Upper lobe of right lung (tissue), 1 donor: Measurements from ENCODE around the gene BMPR1A. TPM values are rescaled to one million over a fixed set of nuclear protein-coding genes. Genes with fewer than 3 reads are reported as not detected.

Experiments used
- ATAC-seq: fragments of 200-7000 bp; cut with Tn5 transposase; one replicate; pipeline ENCODE4 v1.9.1; 2020; ENCODE audit warnings: mild to moderate bottlenecking, moderate library complexity
- DNase-seq: peaks from one replicate; pipeline ENCODE4 v3.0.0-alpha.2; 2020
- H3K27ac ChIP-seq: fragments of 200-600 bp; one replicate; pipeline ENCODE4 v1.8.0; 2022
- H3K27me3 ChIP-seq: fragments of 200-600 bp; one replicate; pipeline ENCODE4 v1.8.0; 2022; ENCODE audit warnings: mild to moderate bottlenecking
- H3K36me3 ChIP-seq: fragments of 200-600 bp; one replicate; pipeline ENCODE4 v1.8.0; 2022
- H3K4me1 ChIP-seq: fragments of 200-600 bp; one replicate; pipeline ENCODE4 v1.8.0; 2022
- H3K4me3 ChIP-seq: fragments of 200-600 bp; one replicate; pipeline ENCODE4 v1.8.0; 2022; ENCODE audit warnings: mild to moderate bottlenecking
- H3K9me3 ChIP-seq: fragments of 200-600 bp; one replicate; pipeline ENCODE4 v1.8.0; 2022
- intact Hi-C: fragments of 100-400 bp; cut with DNase I; formaldehyde crosslinking; loops from one replicate; pipeline ENCODE4 v1.11.0; 2022
- total RNA-seq: library from RNA; stranded (reverse); fragmentation: NEBNext Ultra II Directional; extraction: Animal tissue kit (Norgen Biotek cat#: 25700); gene quantifications from one replicate; pipeline ENCODE4 v1.2.1, GENCODE V29; 2021
- TF ChIP-seq, protein P1 (sequence below): fragments of 200-600 bp; IDR thresholded peaks from one replicate; pipeline ENCODE4 v1.8.0; 2022; ENCODE audit warnings: antibody characterized with exemption
- donor health status: DM: no; HTN: yes; CAD: no; lungs with severe emphysema.

Gene BMPR1A
- total RNA-seq, 1 donor from 2014 or later, result 41.2 TPM

DNA sequence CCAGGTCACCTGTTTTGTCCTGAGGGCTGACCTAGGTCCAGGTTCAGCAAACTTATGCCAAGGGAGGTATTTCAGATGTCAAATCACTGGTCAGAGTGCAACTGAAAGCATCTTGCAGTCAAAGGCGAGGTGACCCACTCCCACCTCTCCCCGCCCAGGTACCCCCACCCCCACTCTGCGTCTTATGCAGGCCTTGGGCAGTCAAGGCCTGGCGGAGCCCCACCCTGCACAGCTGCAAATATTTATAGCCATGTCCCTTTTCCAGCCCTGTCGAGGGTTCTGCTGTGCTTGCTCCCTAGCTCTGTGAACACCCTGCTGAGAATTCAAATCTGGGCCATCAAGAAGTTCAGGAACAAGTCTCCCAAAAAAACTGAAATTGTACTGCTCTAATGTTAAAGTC is 40.6 kb upstream of the BMPR1A start:
- ATAC-seq (no peak), DNase-seq (no peak)
- H3K9me3 ChIP-seq, result no peaks in the 10 kb centered on the region
- TF ChIP-seq, protein P1, sequence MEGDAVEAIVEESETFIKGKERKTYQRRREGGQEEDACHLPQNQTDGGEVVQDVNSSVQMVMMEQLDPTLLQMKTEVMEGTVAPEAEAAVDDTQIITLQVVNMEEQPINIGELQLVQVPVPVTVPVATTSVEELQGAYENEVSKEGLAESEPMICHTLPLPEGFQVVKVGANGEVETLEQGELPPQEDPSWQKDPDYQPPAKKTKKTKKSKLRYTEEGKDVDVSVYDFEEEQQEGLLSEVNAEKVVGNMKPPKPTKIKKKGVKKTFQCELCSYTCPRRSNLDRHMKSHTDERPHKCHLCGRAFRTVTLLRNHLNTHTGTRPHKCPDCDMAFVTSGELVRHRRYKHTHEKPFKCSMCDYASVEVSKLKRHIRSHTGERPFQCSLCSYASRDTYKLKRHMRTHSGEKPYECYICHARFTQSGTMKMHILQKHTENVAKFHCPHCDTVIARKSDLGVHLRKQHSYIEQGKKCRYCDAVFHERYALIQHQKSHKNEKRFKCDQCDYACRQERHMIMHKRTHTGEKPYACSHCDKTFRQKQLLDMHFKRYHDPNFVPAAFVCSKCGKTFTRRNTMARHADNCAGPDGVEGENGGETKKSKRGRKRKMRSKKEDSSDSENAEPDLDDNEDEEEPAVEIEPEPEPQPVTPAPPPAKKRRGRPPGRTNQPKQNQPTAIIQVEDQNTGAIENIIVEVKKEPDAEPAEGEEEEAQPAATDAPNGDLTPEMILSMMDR, result no peak
- no peaks in the 10 kb centered on the region for H3K36me3 ChIP-seq
- no peak overlapping the region for H3K27ac ChIP-seq
- intact Hi-C loops, result no loop called here
- H3K4me1 ChIP-seq, result peaks cover 8% of the 10 kb centered on the region
- no peaks in the 10 kb centered on the region for H3K27me3 ChIP-seq
- no peak overlapping the region for H3K4me3 ChIP-seq

DNA sequence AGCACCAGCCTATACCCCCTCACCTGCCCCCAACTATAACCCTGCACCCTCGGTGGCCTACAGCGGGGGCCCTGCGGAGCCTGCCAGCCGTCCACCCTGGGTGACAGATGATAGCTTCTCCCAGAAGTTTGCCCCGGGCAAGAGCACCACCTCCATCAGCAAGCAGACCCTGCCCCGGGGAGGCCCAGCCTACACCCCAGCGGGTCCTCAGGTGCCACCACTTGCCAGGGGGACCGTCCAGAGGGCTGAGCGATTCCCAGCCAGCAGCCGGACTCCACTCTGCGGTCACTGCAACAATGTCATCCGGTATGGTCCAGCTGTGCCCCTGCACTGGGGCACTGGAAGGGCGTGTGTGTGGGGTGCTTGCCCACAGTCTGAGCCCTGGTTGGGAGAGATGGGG is 40.0 kb upstream of the BMPR1A start:
- intact Hi-C loops, result no loop called here

DNA sequence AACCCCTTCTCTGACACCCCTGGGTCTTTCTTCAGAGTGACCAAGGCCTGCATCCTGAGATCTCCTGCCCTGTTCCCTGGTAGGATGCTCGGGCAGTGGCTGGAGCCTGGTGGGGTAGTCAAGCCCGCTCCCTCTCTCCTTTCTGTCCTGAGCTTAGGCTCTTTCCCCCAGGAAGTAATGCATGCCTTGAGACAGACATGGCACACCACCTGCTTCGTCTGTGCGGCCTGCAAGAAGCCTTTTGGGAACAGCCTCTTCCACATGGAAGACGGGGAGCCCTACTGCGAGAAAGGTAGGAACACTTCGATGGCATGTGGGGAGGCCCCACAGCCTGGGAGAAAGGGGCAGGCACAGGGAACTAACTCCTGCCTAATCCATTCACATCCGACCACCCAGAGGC is 37.9 kb upstream of the BMPR1A start:
- Histone ChIP-seq H3K36me3 (no peaks in the 10 kb centered on the region), H3K9me3 (no peaks in the 10 kb centered on the region), H3K27ac (no peak overlapping the region), H3K4me1 (no peaks in the 10 kb centered on the region), H3K4me3 (no peak overlapping the region), H3K27me3 (no peaks in the 10 kb centered on the region)
- TF ChIP-seq, protein P1, result no peak
- intact Hi-C loops, result no loop called here
- no peak for ATAC-seq
- DNase-seq, result no peak

More for the DNA sequence above, 40.0 kb upstream of the BMPR1A start:
- TF ChIP-seq, protein P1, result no peak
- DNase-seq (no peak), ATAC-seq (no peak)
- H3K4me3 ChIP-seq, result no peak overlapping the region
- H3K9me3 ChIP-seq, result no peaks in the 10 kb centered on the region
- H3K27me3 ChIP-seq, result no peaks in the 10 kb centered on the region
- H3K27ac ChIP-seq, result no peak overlapping the region
- H3K36me3 ChIP-seq, result no peaks in the 10 kb centered on the region
- peaks cover 7% of the 10 kb centered on the region for H3K4me1 ChIP-seq

DNA sequence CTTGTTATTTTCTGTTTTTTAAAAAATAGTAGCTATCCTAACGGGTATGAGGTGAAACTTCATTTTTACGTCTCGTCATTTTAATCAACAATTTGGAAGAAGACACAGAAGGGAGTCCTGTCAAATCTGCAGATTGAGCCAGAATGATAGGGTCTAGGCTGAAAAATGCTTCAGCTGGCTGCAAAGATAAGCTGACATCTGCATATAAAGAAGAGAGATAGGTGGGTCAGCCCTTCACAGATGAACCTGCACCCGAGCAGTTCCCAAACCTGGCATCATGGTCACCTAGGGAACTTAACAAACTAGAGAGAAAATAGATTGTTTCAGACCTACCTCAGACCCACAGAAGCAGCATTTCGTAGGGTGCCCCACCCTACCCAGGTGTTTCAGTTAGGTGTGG is 35.2 kb upstream of the BMPR1A start:
- no peak for ATAC-seq
- intact Hi-C loops, result no loop called here

DNA sequence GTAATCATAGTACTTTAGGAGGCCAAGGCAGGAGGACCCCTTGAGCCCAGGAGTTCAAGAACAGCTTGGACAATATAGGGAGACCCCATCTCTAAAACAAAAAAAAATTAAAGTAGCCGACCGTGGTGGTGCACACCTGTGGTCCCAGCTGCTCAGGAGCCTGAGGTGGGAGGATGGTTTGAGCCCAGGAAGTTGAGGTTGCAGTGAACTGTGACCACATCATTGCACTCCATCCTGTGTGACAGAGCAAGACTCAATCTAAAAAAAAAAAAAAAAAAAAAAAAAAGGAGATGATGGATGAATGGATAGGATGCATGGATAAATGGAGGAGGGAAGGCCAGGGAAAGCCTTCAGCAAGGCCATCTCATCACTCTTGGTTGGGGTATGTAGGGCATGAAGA is 33.4 kb upstream of the BMPR1A start:
- Histone ChIP-seq H3K27me3 (no peaks in the 10 kb centered on the region), H3K9me3 (no peaks in the 10 kb centered on the region), H3K4me3 (no peak overlapping the region), H3K36me3 (no peaks in the 10 kb centered on the region), H3K27ac (no peak overlapping the region), H3K4me1 (no peaks in the 10 kb centered on the region)
- ATAC-seq (no peak), DNase-seq (no peak)
- intact Hi-C loops, result no loop called here
- TF ChIP-seq, protein P1, result no peak

More for the DNA sequence above, 35.2 kb upstream of the BMPR1A start:
- no peaks in the 10 kb centered on the region for H3K4me1 ChIP-seq
- no peak overlapping the region for H3K27ac ChIP-seq
- no peak overlapping the region for H3K4me3 ChIP-seq
- H3K27me3 ChIP-seq, result no peaks in the 10 kb centered on the region
- TF ChIP-seq, protein P1, result no peak
- DNase-seq, result no peak
- no peaks in the 10 kb centered on the region for H3K36me3 ChIP-seq
- no peaks in the 10 kb centered on the region for H3K9me3 ChIP-seq

DNA sequence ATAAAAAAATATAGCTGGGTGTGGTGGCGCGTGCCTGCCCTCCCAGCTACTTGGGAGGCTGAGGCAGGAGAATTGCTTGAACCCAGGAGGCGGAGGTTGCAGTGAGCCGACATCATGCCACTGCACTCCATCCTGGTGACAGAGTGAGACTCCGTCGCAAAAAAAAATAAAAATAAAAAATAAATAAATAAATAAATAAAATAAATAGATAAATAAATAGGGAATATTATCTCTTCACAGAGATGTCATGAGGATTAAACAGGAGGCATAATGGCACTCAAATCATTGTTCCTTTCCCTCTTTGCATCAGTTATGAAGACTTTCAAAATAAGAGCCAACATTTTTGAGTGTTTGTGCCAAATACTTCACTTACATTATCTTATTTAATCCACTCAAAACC is 32.0 kb upstream of the BMPR1A start:
- Histone ChIP-seq H3K4me1 (no peaks in the 10 kb centered on the region), H3K4me3 (no peak overlapping the region), H3K36me3 (no peaks in the 10 kb centered on the region), H3K27me3 (no peaks in the 10 kb centered on the region), H3K27ac (no peak overlapping the region), H3K9me3 (no peaks in the 10 kb centered on the region)
- DNase-seq, result no peak
- TF ChIP-seq, protein P1, result no peak
- no peak for ATAC-seq
- intact Hi-C loops, result no loop called here
